ENCODE results near the gene ZNF630. TPM values are rescaled to one million over a fixed set of nuclear protein-coding genes. Genes with fewer than 3 reads are reported as not detected.
"Not testable (repeated sequence)": the region's sequence is repeated elsewhere in the genome, so short reads cannot be mapped to it uniquely, and the experiment has no call there.

The ZNF630 gene
- 0.25 and 0.55 TPM in 2 replicates for total RNA-seq

DNA sequence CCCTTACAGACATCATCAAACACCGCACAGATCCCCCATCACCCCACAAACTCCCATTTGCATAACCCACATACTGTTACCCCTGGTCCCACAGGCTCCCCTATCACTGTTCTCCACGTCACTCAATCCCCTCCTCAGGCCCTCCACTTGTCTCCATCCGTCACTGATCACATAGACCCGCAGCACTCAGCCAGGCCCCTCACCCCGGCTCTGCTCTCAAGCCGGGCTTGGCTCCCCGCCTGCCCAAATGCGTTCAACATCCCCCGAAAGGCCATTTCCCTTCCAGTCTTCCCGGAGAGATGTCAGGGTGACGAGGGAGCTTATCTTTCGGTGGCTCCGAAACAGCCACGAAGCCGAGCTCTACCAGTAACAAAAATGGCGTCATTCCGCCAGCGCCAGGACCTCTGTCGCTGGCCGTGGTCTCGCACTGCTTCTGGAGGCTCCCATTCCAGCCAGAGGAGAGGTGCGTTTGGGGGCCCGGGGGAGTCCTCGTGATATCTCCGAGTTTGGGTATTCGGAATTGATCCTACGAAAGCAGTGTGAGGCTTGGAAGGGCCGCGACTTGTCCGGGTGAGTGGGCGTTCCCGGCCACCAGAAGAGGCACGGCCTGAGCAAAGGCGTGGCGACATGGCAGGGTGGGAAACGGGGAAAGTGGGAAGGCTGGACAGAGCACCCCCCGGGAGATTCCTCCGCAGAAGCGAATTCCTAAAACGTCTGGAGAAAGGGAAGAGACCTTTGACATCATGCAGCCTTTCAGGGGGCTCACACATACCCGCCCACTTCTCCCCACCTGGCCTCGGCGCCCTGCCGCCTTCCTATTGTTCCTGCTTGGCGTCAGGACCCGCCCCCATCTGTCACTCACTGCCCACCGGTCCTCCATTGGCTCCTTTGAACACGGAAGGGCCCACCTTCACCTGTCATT lies at the start of gene ZNF630:
TSS of gene ZNF630 (minus strand) at position 577 of the 922 bp plus-strand sequence. CDS start 4,754 bp downstream, outside the sequence.
- peaks cover 7% of the 10 kb centered on the region for H3K4me1 Mint-ChIP-seq (ENCODE audit: low read depth)
- H3K27ac Mint-ChIP-seq: peak within 1 kb of the TSS; percentile 69
- peak within 1 kb of the TSS; percentile 84 for H3K4me3 Mint-ChIP-seq (ENCODE audit: low read depth)
- DNase-seq (ENCODE audit: low spot score): peak; percentile 16
- H3K9me3 Mint-ChIP-seq: no peaks in the 10 kb centered on the region
- peaks cover 6% of the 10 kb centered on the region for H3K36me3 Mint-ChIP-seq (ENCODE audit: low read depth)
- intact Hi-C loops (cut with micrococcal nuclease): no loop called here
- H3K27me3 Mint-ChIP-seq (ENCODE audit: low read depth): no peaks in the 10 kb centered on the region

- DNase-seq (ENCODE audit: low spot score): no peak
- Mint-ChIP-seq H3K4me3 (ENCODE audit: low read depth) (no peak overlapping the region), H3K36me3 (ENCODE audit: low read depth) (no peaks in the 10 kb centered on the region), H3K9me3 (no peaks in the 10 kb centered on the region), H3K4me1 (ENCODE audit: low read depth) (no peaks in the 10 kb centered on the region), H3K27ac (no peak overlapping the region), H3K27me3 (ENCODE audit: low read depth) (peaks cover 2% of the 10 kb centered on the region)
- intact Hi-C loops (cut with micrococcal nuclease): no loop called here
These were observed 36.3 kb upstream of the ZNF630 start for GRCh38 chrX:48107717-48108116.

GRCh38 chrX:48102874-48103374 lies 31.5 kb upstream of the ZNF630 start:
- no peak overlapping the region for H3K27ac Mint-ChIP-seq
- no peaks in the 10 kb centered on the region for H3K36me3 Mint-ChIP-seq (ENCODE audit: low read depth)
- peaks cover 2% of the 10 kb centered on the region for H3K27me3 Mint-ChIP-seq (ENCODE audit: low read depth)
- no peaks in the 10 kb centered on the region for H3K4me1 Mint-ChIP-seq (ENCODE audit: low read depth)
- no peak overlapping the region for H3K4me3 Mint-ChIP-seq (ENCODE audit: low read depth)
- intact Hi-C loops (cut with micrococcal nuclease): no loop called here
- H3K9me3 Mint-ChIP-seq: no peaks in the 10 kb centered on the region
- no peak for DNase-seq (ENCODE audit: low spot score)

- peaks cover 2% of the 10 kb centered on the region for H3K27me3 Mint-ChIP-seq (ENCODE audit: low read depth)
- no peak overlapping the region for H3K27ac Mint-ChIP-seq
- no peak overlapping the region for H3K4me3 Mint-ChIP-seq (ENCODE audit: low read depth)
- no peaks in the 10 kb centered on the region for H3K4me1 Mint-ChIP-seq (ENCODE audit: low read depth)
- no peaks in the 10 kb centered on the region for H3K9me3 Mint-ChIP-seq
- no peak for DNase-seq (ENCODE audit: low spot score)
- H3K36me3 Mint-ChIP-seq (ENCODE audit: low read depth): no peaks in the 10 kb centered on the region
- intact Hi-C loops (cut with micrococcal nuclease): no loop called here
These were observed 30.0 kb upstream of the ZNF630 start for GRCh38 chrX:48101443-48101842.

GRCh38 chrX:48092558-48092957 lies 21.1 kb upstream of the ZNF630 start:
- H3K4me3 Mint-ChIP-seq (ENCODE audit: low read depth); DNase-seq (ENCODE audit: low spot score); H3K27me3 Mint-ChIP-seq (ENCODE audit: low read depth); H3K9me3 Mint-ChIP-seq; H3K27ac Mint-ChIP-seq; H3K36me3 Mint-ChIP-seq (ENCODE audit: low read depth); intact Hi-C loops (cut with micrococcal nuclease); H3K4me1 Mint-ChIP-seq (ENCODE audit: low read depth): not testable (repeated sequence)

GRCh38 chrX:48090123-48090522 lies 18.7 kb upstream of the ZNF630 start:
- Mint-ChIP-seq H3K4me3 (ENCODE audit: low read depth) (no peak overlapping the region), H3K36me3 (ENCODE audit: low read depth) (no peaks in the 10 kb centered on the region), H3K27me3 (ENCODE audit: low read depth) (no peaks in the 10 kb centered on the region), H3K4me1 (ENCODE audit: low read depth) (no peaks in the 10 kb centered on the region), H3K9me3 (no peaks in the 10 kb centered on the region), H3K27ac (no peak overlapping the region)
- DNase-seq (ENCODE audit: low spot score): no peak
- intact Hi-C loops (cut with micrococcal nuclease): no loop called here

DNA sequence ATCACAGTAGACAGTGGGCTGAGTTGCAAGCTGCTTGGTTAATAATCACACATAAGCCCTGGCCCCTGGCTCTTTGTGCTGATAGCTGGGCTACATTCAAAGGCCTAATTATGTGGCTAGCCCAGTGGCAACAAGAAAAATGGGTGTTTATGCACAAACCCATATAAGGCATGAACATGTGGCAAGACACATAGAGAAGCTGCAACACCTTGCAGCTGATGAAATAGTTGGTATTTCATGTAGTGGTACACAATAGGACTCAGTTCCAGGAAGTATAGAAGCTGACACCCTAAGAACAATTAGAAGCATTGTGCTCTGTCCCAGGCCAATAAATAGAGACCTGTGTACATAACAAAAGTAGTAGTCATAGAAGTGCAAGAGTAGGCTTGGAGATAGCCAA lies 14.6 kb upstream of the ZNF630 start:
- intact Hi-C loops (cut with micrococcal nuclease): no loop called here
- peaks cover 1% of the 10 kb centered on the region for H3K4me1 Mint-ChIP-seq (ENCODE audit: low read depth)
- no peak for DNase-seq (ENCODE audit: low spot score)

DNA sequence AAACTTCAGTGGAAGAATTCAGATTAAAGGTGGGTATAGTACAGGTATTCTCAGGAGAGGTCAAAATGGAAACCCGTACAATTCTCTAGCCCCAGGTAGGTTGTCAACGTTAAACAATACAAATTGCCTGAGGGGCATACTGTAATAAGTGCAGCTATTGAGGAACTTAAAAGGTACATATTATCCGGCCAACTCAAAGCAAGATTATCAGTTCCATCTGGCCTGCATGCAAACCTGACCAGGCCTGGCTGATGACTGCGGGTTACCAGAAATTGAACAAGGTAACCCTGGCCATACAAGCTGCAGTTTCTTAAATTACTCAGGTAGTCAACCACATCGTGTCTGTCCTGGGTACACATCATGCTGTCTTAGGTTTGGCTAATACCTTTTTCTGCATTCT lies 12.3 kb upstream of the ZNF630 start:
- Mint-ChIP-seq H3K4me1 (ENCODE audit: low read depth) (peaks cover 1% of the 10 kb centered on the region), H3K4me3 (ENCODE audit: low read depth) (no peak overlapping the region), H3K36me3 (ENCODE audit: low read depth) (no peaks in the 10 kb centered on the region), H3K9me3 (no peaks in the 10 kb centered on the region), H3K27me3 (ENCODE audit: low read depth) (no peaks in the 10 kb centered on the region), H3K27ac (no peak overlapping the region)
- intact Hi-C loops (cut with micrococcal nuclease): no loop called here
- DNase-seq (ENCODE audit: low spot score): no peak

More for the DNA sequence above, 14.6 kb upstream of the ZNF630 start:
- no peak overlapping the region for H3K4me3 Mint-ChIP-seq (ENCODE audit: low read depth)
- no peaks in the 10 kb centered on the region for H3K9me3 Mint-ChIP-seq
- no peaks in the 10 kb centered on the region for H3K36me3 Mint-ChIP-seq (ENCODE audit: low read depth)
- no peaks in the 10 kb centered on the region for H3K27me3 Mint-ChIP-seq (ENCODE audit: low read depth)
- H3K27ac Mint-ChIP-seq: no peak overlapping the region

DNA sequence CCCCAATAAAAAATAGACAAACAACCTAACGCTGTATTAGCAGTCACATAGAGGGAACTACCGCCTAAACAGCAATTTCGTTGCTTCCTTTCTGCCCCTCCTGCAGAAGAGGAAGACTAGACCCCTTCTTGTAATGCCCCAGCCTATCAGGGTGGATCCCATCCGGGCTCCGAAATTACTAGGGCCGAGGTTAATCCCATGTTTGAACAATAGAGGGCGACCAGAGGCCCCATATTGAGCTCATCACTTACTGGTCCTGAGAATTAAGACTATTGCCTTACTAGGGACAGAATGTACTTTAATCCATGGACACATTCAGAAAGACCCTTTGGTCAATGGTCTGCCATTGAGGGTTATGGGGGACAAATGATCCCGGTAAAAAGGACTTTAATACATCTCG lies 11.8 kb upstream of the ZNF630 start:
- no peak overlapping the region for H3K27ac Mint-ChIP-seq
- no peaks in the 10 kb centered on the region for H3K36me3 Mint-ChIP-seq (ENCODE audit: low read depth)
- peak; percentile 19 for DNase-seq (ENCODE audit: low spot score)
- H3K27me3 Mint-ChIP-seq (ENCODE audit: low read depth): no peaks in the 10 kb centered on the region
- H3K9me3 Mint-ChIP-seq: no peaks in the 10 kb centered on the region
- intact Hi-C loops (cut with micrococcal nuclease): no loop called here
- H3K4me3 Mint-ChIP-seq (ENCODE audit: low read depth): no peak overlapping the region
- peaks cover 1% of the 10 kb centered on the region for H3K4me1 Mint-ChIP-seq (ENCODE audit: low read depth)

GRCh38 chrX:48076343-48076742 lies 4.9 kb upstream of the ZNF630 start:
- no peak for DNase-seq (ENCODE audit: low spot score)
- Mint-ChIP-seq H3K36me3 (ENCODE audit: low read depth) (no peaks in the 10 kb centered on the region), H3K4me3 (ENCODE audit: low read depth) (no peak overlapping the region), H3K27ac (no peak overlapping the region), H3K4me1 (ENCODE audit: low read depth) (no peaks in the 10 kb centered on the region), H3K27me3 (ENCODE audit: low read depth) (no peaks in the 10 kb centered on the region), H3K9me3 (no peaks in the 10 kb centered on the region)
- intact Hi-C loops (cut with micrococcal nuclease): no loop called here

DNA sequence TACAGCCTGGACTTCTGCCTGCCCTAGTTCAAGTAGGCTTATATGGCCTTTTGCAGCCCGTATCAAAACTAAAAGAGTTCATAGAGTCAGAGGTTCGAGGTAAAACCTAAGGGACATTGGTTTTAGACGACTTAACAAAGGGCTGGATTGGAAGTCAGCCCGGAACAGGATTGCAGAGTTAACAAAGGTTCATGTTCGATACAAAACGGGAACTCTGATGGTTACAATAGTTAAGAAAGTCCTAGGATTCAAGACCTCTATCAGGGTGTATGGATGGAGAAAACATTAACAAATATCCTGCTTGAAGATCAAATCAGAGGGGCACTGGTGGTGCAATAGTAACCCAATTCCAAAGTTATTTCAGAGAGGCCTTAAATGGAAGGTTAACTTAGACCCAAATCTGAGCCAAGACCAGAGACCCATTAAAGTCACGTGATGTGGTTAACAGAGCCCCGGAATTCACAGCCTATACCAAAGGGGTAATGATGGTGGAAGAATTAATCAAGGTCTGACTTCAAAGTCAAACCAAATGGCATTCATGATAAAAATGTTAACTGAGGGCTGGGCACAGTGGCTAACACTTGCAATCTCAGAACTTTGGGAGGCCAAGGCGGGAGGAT lies 656 bp upstream of the ZNF630 start:
- Mint-ChIP-seq H3K36me3 (ENCODE audit: low read depth) (peaks cover 6% of the 10 kb centered on the region), H3K4me3 (ENCODE audit: low read depth) (peak overlapping the region; percentile 84), H3K27ac (peak overlapping the region; percentile 69), H3K9me3 (no peaks in the 10 kb centered on the region), H3K27me3 (ENCODE audit: low read depth) (no peaks in the 10 kb centered on the region), H3K4me1 (ENCODE audit: low read depth) (peaks cover 7% of the 10 kb centered on the region)
- no peak for DNase-seq (ENCODE audit: low spot score)
- intact Hi-C loops (cut with micrococcal nuclease): no loop called here

DNA sequence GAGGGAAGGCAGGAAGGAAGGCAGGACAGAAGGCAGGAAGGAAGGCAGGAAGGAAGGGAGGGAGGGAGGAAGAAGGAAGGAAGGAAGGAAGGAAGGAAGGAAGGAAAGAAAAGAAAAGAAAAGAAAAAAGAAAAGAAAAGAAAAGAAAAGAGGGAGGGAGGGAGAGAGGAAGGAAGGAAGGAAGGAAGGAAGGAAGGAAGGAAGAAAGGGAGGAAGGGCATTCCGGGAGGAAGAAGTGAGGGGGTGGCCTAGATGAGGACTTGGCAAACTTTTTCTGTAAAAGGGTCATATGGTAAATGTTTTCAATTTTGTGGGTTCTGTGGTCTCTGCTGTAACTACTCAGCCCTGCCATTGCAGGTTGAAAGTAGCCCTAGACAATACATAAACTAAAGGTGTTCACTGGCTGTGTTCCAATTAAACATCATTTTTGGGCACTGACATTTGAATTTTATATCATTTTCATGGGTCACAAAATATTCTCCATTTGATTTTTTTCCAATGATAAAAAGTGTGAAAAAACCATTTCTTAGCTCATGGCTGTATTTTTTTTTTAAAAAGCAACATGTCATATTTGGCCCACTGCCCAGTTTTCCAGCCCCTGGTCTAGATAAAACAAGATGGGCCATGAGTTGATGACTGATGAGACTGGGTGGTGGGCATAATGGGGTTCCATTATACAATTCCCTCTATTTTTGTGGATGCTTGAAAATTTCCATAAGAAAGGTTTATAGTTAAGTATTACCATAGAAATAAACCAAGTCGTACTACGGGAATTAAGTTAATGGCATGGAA lies 3.1 kb downstream of the ZNF630 start:
- H3K27ac Mint-ChIP-seq: no peak overlapping the region
- H3K4me1 Mint-ChIP-seq (ENCODE audit: low read depth): peaks cover 7% of the 10 kb centered on the region
- no peak for DNase-seq (ENCODE audit: low spot score)
- intact Hi-C loops (cut with micrococcal nuclease): no loop called here
- H3K27me3 Mint-ChIP-seq (ENCODE audit: low read depth): no peaks in the 10 kb centered on the region
- H3K9me3 Mint-ChIP-seq: peaks cover under 1% of the 10 kb centered on the region
- no peak overlapping the region for H3K4me3 Mint-ChIP-seq (ENCODE audit: low read depth)
- H3K36me3 Mint-ChIP-seq (ENCODE audit: low read depth): peaks cover 6% of the 10 kb centered on the region
